HepG2 (cell line): ENCODE data around the gene PDLIM7. TPM values are rescaled to one million over a fixed set of nuclear protein-coding genes. Genes with fewer than 3 reads are reported as not detected.

Source experiments
- AKAP8 ChIP-seq: sonication (generic); formaldehyde crosslinking; IDR thresholded peaks from 2 replicates; pipeline ENCODE4 v1.5.1; 2020; ENCODE audit warnings: mild to moderate bottlenecking, missing genetic modification reagents
- FOXJ3 ChIP-seq: sonication (generic); formaldehyde crosslinking; IDR thresholded peaks from 2 replicates; pipeline ENCODE4 v1.4.0; 2020; ENCODE audit warnings: missing genetic modification reagents, mild to moderate bottlenecking, borderline replicate concordance
- GTF3A ChIP-seq: sonication (generic); formaldehyde crosslinking; conservative IDR thresholded peaks from 2 replicates; pipeline ENCODE4 v1.4.0; 2020; ENCODE audit warnings: mild to moderate bottlenecking, missing genetic modification reagents
- HDAC6 ChIP-seq: fragments of 200-600 bp; sonication (generic); IDR thresholded peaks from 2 replicates; pipeline ENCODE4 v1.7.0; 2017; ENCODE audit warnings: mild to moderate bottlenecking, antibody characterized with exemption, low read length, low read depth
- HOXA9 ChIP-seq: sonication (generic); formaldehyde crosslinking; IDR thresholded peaks from 2 replicates; pipeline ENCODE4 v1.8.1; 2022; ENCODE audit warnings: missing genetic modification reagents, mild to moderate bottlenecking, moderate library complexity, borderline replicate concordance
- MTERF4 ChIP-seq: sonication (generic); formaldehyde crosslinking; IDR thresholded peaks from 2 replicates; pipeline ENCODE4 v1.8.0; 2023; ENCODE audit warnings: mild to moderate bottlenecking, missing genetic modification reagents
- POLR2G ChIP-seq: fragments of 200-400 bp; formaldehyde crosslinking; IDR thresholded peaks from 2 replicates; pipeline ENCODE4 v1.6.1; 2018; ENCODE audit warnings: mild to moderate bottlenecking, low read depth, low read length, moderate library complexity
- REL ChIP-seq: sonication (generic); formaldehyde crosslinking; conservative IDR thresholded peaks from 2 replicates; pipeline ENCODE4 v1.8.0; 2022; ENCODE audit warnings: mild to moderate bottlenecking, missing genetic modification reagents, moderate library complexity
- SMAD1 ChIP-seq: sonication (generic); formaldehyde crosslinking; IDR thresholded peaks from 2 replicates; pipeline ENCODE4 v1.4.0; 2020; ENCODE audit warnings: missing genetic modification reagents, low read depth, mild to moderate bottlenecking, borderline replicate concordance
- YEATS2 ChIP-seq: sonication (generic); formaldehyde crosslinking; IDR thresholded peaks from 2 replicates; pipeline ENCODE4 v1.4.0; 2020; ENCODE audit warnings: missing genetic modification reagents, borderline replicate concordance
- ZMAT3 ChIP-seq: sonication (generic); formaldehyde crosslinking; conservative IDR thresholded peaks from 2 replicates; pipeline ENCODE4 v1.7.0; 2021; ENCODE audit warnings: missing genetic modification reagents
- ZNF468 ChIP-seq: sonication (generic); formaldehyde crosslinking; IDR thresholded peaks from 2 replicates; pipeline ENCODE4 v1.8.0; 2022; ENCODE audit warnings: mild to moderate bottlenecking, moderate library complexity, missing genetic modification reagents
- ZNF562 ChIP-seq: sonication (generic); formaldehyde crosslinking; IDR thresholded peaks from 2 replicates; pipeline ENCODE4 v1.8.0; 2022; ENCODE audit warnings: missing genetic modification reagents, borderline replicate concordance
- ZNF614 ChIP-seq: IDR thresholded peaks from 2 replicates; pipeline ENCODE4 v1.6.1; 2018; ENCODE audit warnings: missing biosample characterization, missing genetic modification reagents, inconsistent platforms, borderline replicate concordance
- ZNF777 ChIP-seq: sonication (generic); formaldehyde crosslinking; IDR thresholded peaks from 2 replicates; pipeline ENCODE4 v1.4.0; 2020; ENCODE audit warnings: missing genetic modification reagents
- ZNF83 ChIP-seq: sonication (generic); formaldehyde crosslinking; IDR thresholded peaks from 2 replicates; pipeline ENCODE4 v1.4.0; 2020; ENCODE audit warnings: missing genetic modification reagents, mild to moderate bottlenecking, borderline replicate concordance
- ZSCAN29 ChIP-seq: sonication (generic); formaldehyde crosslinking; conservative IDR thresholded peaks from 2 replicates; pipeline ENCODE4 v1.4.0; 2020; ENCODE audit warnings: mild to moderate bottlenecking, missing genetic modification reagents
- polyA plus RNA-seq, 8 experiments: library from polyadenylated mRNA; depleted of rRNA in 3 of 8; stranded (reverse) in 7 of 8; unstranded in 1 of 8; fragments of >200 nt; fragmentation: Illumina TruSeq in 4 of 8; extraction: Trizol in 4 of 8; gene quantifications; 2 replicates each; pipeline versions ENCODE4 v1.2.1 to v1.2.3, GENCODE V29; 2011 to 2016; ENCODE audit warnings: low read depth in 4 of 8, missing spikeins in 1 of 8, mixed read lengths in 1 of 8; ENCODE audit not compliant: insufficient read depth in 1 of 8
- total RNA-seq, 5 experiments: library from RNA; depleted of rRNA; stranded (reverse); fragments of >200 nt; fragmentation: Illumina TruSeq; extraction: Trizol; gene quantifications; 2 replicates each; pipeline ENCODE4 v1.2.3, GENCODE V29; 2016; ENCODE audit warnings: low read depth in 1 of 5
- TF ChIP-seq, protein P1 (sequence below): sonication (generic); formaldehyde crosslinking; conservative IDR thresholded peaks from 2 replicates; pipeline ENCODE4 v1.4.0; 2020; ENCODE audit warnings: missing genetic modification reagents
- TF ChIP-seq, protein P2 (sequence below): IDR thresholded peaks from 2 replicates; pipeline ENCODE4 v1.6.1; 2016; ENCODE audit warnings: mild to moderate bottlenecking, missing biosample characterization, missing genetic modification reagents
- TF ChIP-seq, protein P3 (sequence below): sonication (generic); formaldehyde crosslinking; IDR thresholded peaks from 2 replicates; pipeline ENCODE4 v1.5.0; 2020; ENCODE audit warnings: mild to moderate bottlenecking, missing genetic modification reagents, borderline replicate concordance
- TF ChIP-seq, protein P4 (sequence below): sonication (generic); formaldehyde crosslinking; IDR thresholded peaks from 2 replicates; pipeline ENCODE4 v1.8.0; 2022; ENCODE audit warnings: mild to moderate bottlenecking, missing genetic modification reagents

Gene PDLIM7
- total and polyA plus RNA-seq, 2 of the 13 experiments (the other 11 are each of a cell fraction or from before 2014, with no cell fraction given) = 21.1 to 31.3 TPM

GRCh38 chr5:177434942-177435738 is 62.3 kb downstream of the PDLIM7 start (continued):
- TF ChIP-seq, protein P1, sequence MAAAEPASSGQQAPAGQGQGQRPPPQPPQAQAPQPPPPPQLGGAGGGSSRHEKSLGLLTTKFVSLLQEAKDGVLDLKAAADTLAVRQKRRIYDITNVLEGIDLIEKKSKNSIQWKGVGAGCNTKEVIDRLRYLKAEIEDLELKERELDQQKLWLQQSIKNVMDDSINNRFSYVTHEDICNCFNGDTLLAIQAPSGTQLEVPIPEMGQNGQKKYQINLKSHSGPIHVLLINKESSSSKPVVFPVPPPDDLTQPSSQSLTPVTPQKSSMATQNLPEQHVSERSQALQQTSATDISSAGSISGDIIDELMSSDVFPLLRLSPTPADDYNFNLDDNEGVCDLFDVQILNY (CRISPR knock-in tag) = no peak
- no peak for TF ChIP-seq ZNF468 (CRISPR knock-in tag)
- TF ChIP-seq HOXA9 (CRISPR knock-in tag) = no peak
- TF ChIP-seq HDAC6 = no peak
- no peak for TF ChIP-seq MTERF4
- no peak for TF ChIP-seq YEATS2 (CRISPR knock-in tag)
- TF ChIP-seq, protein P2, sequence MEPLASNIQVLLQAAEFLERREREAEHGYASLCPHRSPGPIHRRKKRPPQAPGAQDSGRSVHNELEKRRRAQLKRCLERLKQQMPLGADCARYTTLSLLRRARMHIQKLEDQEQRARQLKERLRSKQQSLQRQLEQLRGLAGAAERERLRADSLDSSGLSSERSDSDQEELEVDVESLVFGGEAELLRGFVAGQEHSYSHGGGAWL = no peak
- TF ChIP-seq ZMAT3 (CRISPR knock-in tag) = no peak
- no peak for TF ChIP-seq GTF3A
- TF ChIP-seq ZNF614 = no peak
- TF ChIP-seq, protein P3, sequence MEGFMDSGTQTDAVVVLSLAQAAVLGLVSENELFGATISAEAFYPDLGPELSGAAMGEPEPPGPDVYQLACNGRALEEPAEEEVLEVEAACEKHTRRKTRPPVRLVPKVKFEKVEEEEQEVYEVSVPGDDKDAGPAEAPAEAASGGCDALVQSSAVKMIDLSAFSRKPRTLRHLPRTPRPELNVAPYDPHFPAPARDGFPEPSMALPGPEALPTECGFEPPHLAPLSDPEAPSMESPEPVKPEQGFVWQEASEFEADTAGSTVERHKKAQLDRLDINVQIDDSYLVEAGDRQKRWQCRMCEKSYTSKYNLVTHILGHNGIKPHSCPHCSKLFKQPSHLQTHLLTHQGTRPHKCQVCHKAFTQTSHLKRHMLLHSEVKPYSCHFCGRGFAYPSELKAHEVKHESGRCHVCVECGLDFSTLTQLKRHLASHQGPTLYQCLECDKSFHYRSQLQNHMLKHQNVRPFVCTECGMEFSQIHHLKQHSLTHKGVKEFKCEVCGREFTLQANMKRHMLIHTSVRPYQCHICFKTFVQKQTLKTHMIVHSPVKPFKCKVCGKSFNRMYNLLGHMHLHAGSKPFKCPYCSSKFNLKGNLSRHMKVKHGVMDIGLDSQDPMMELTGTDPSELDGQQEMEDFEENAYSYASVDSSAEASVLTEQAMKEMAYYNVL (CRISPR knock-in tag) = 0 out of 2 replicates have a peak, but pooled peaks have one; percentile 33
- peak; percentile 58; the same call in 1 of the 2 replicates for TF ChIP-seq POLR2G
- no peak for TF ChIP-seq REL (CRISPR knock-in tag)
- TF ChIP-seq ZNF562 (CRISPR knock-in tag) = no peak
- no peak for TF ChIP-seq ZNF83
- TF ChIP-seq AKAP8 (CRISPR knock-in tag) = peak; percentile 49; the same call in 1 of the 2 replicates
- TF ChIP-seq, protein P4, sequence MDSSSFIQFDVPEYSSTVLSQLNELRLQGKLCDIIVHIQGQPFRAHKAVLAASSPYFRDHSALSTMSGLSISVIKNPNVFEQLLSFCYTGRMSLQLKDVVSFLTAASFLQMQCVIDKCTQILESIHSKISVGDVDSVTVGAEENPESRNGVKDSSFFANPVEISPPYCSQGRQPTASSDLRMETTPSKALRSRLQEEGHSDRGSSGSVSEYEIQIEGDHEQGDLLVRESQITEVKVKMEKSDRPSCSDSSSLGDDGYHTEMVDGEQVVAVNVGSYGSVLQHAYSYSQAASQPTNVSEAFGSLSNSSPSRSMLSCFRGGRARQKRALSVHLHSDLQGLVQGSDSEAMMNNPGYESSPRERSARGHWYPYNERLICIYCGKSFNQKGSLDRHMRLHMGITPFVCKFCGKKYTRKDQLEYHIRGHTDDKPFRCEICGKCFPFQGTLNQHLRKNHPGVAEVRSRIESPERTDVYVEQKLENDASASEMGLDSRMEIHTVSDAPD (CRISPR knock-in tag) = no peak
- TF ChIP-seq ZSCAN29 (CRISPR knock-in tag) = no peak
- no peak for TF ChIP-seq ZNF777 (CRISPR knock-in tag)
- TF ChIP-seq FOXJ3 (CRISPR knock-in tag) = no peak; the same call in 1 of the 2 replicates
- TF ChIP-seq SMAD1 = no peak
